Measurements from ENCODE around the gene FAM53B. TPM values are rescaled to one million over a fixed set of nuclear protein-coding genes. Genes with fewer than 3 reads are reported as not detected.

FAM53B gene
- total and polyA plus RNA-seq, 4 experiments from 2014 or later = 7.3 to 60.7 (median 49.9) TPM

DNA sequence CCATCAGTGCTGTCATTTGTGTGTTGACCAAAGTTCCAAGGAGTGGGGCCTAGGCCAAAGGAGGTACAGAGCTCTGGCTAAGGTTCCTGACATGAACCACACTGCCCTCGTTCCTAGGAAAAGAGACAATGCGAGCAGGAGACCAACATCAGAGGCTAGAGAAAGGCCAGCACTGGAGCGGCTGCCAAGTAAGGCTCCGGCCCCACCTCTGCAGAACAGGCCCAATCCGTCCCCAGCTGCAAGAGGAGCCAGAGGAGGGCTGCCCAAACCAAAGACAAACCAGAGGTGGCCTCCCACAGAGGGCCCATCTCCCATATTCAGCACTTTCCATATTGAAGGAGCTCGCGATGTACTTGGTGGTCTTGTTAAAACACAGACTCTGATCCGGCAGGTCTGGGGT, 81.0 kb downstream of the FAM53B start:
- intact Hi-C loops (cut with micrococcal nuclease) = no loop called here
- H3K27me3 ChIP-seq (ENCODE audit: insufficient read depth, low read length) = no peaks in the 10 kb centered on the region
- no peak for DNase-seq
- H3K4me3 ChIP-seq (ENCODE audit: low read length in 2 of 2) = no peak overlapping the region
- H3K4me3 Mint-ChIP-seq = no peak overlapping the region
- H3K9me3 ChIP-seq (ENCODE audit: control insufficient read depth in 1 of 2, low read length in 2 of 2) = no peaks in the 10 kb centered on the region
- peaks cover 10 to 24% of the 10 kb centered on the region in 2 donors for H3K36me3 Mint-ChIP-seq
- peaks cover 11% of the 10 kb centered on the region for H3K36me3 ChIP-seq (ENCODE audit: insufficient read depth, low read length)
- no peaks in the 10 kb centered on the region for H3K27me3 Mint-ChIP-seq
- ChIA-PET POLR2A (ENCODE audit: partially characterized antibody) (interaction anchor here (1.5 to 25.7 kb wide), 4 partner anchors 11 to 38 kb away, joined by 3 to 439 read pairs (median 6); no protein-coding TSS in a partner anchor), CTCF (ENCODE audit: partially characterized antibody) (interaction anchor here (1.2 to 10.8 kb wide), 4 partner anchors 12 to 78 kb away, joined by 5 to 87 read pairs (median 37); no protein-coding TSS in a partner anchor)
- peaks cover 93% of the 10 kb centered on the region for H3K4me1 ChIP-seq (ENCODE audit: insufficient read depth, low read length)
- peak overlapping the region; percentile 30 to 94 (median 74) for H3K27ac Mint-ChIP-seq
- peaks cover 49 to 97% (median 64%) of the 10 kb centered on the region in 4 donors for H3K4me1 Mint-ChIP-seq
- H3K27ac ChIP-seq (ENCODE audit: low read depth, low read length) = no peak overlapping the region
- no peaks in the 10 kb centered on the region for H3K9me3 Mint-ChIP-seq

DNA sequence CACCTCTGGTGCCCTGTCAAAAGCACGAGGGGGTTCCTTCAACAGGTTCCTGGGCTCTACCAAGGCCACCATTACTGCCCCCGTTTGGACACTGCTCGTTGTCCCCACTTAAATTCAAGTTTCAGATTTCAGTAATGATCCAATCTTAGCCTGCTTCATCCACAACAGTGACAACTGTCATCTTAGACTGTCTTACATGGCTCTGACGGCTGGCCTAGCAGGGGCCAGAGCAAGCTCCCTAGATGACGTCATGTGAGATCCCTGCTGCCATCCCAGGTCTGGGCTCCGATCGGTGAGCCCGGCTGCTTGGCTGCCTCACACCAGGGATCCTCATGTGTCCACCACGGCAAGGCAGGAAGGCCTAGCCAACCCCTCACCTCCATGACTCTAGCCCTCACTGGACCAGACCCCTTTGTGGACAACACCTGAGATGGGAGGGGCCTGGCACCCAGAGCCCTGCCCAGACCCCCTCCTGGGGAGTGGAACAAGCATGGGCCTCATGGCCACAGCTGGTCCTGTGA, 82.5 kb downstream of the FAM53B start:
- Mint-ChIP-seq H3K9me3 (no peaks in the 10 kb centered on the region), H3K27ac (peak overlapping the region; percentile 50 to 98 (median 87)), H3K36me3 (peaks cover 10 to 16% of the 10 kb centered on the region in 2 donors), H3K27me3 (no peaks in the 10 kb centered on the region), H3K4me3 (peak overlapping the region in 4 of 8 donors; percentile 32 to 48 (median 44)), H3K4me1 (peaks cover 52 to 95% (median 64%) of the 10 kb centered on the region in 4 donors)
- peak in 1 of 5 donors; percentile 14 for DNase-seq
- intact Hi-C loops (cut with micrococcal nuclease) = no loop called here
- ChIA-PET POLR2A (ENCODE audit: partially characterized antibody) (interaction anchor here (0.8 to 25.7 kb wide), 7 partner anchors 13 to 77 kb away, joined by 3 to 439 read pairs (median 5); no protein-coding TSS in a partner anchor), CTCF (ENCODE audit: partially characterized antibody) (interaction anchor here (1.1 to 10.8 kb wide), 5 partner anchors 13 to 79 kb away, joined by 4 to 87 read pairs (median 49); no protein-coding TSS in a partner anchor)
- Histone ChIP-seq H3K27ac (ENCODE audit: low read depth, low read length) (peak overlapping the region; percentile 67), H3K4me3 (ENCODE audit: low read length in 2 of 2) (no peak overlapping the region), H3K36me3 (ENCODE audit: insufficient read depth, low read length) (peaks cover 11% of the 10 kb centered on the region), H3K9me3 (ENCODE audit: control insufficient read depth in 1 of 2, low read length in 2 of 2) (no peaks in the 10 kb centered on the region), H3K4me1 (ENCODE audit: insufficient read depth, low read length) (peaks cover 91% of the 10 kb centered on the region), H3K27me3 (ENCODE audit: insufficient read depth, low read length) (no peaks in the 10 kb centered on the region)

DNA sequence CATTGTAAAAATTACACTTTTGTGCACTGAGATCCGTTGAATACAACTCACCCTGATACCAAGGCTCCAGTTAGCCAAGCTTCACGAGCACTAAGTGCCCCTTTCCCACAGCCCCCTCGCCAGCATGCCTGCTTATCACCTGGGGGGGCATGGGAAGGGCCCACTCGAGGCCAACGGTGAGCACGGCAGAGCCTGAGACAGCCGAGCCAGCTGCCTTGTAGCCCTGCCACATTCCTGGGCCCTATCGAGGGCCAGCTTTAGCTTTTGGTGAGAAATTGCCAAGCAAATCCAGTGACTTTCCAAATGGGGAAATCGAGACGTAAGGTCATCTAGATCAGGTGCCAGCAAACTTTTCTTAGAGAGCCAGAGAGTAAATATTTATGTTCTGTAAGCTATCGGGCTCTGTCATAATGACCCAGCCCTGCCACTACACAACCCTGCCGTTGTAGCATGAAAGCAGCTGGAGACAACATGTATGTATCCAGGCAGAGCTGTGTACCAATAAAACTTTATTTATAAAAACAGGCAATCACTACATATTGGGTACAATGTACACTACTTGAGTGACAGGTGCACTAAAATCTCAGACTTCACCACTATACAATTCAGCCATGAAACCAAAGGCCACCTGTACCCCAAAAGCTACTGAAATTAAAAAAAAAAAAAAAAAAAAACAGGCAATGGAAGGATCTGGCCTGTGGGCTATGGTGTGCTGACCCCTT, 83.6 kb downstream of the FAM53B start:
- H3K36me3 ChIP-seq (ENCODE audit: insufficient read depth, low read length) = peaks cover 8% of the 10 kb centered on the region
- H3K27me3 ChIP-seq (ENCODE audit: insufficient read depth, low read length) = no peaks in the 10 kb centered on the region
- H3K4me3 ChIP-seq (ENCODE audit: low read length in 2 of 2) = no peak overlapping the region
- intact Hi-C loops (cut with micrococcal nuclease) = no loop called here
- Mint-ChIP-seq H3K9me3 (no peaks in the 10 kb centered on the region), H3K27me3 (no peaks in the 10 kb centered on the region), H3K4me1 (peaks cover 60 to 96% (median 71%) of the 10 kb centered on the region in 4 donors), H3K27ac (peak overlapping the region; percentile 88 to 98 (median 95)), H3K4me3 (peak overlapping the region in 6 of 8 donors; percentile 25 to 87 (median 78)), H3K36me3 (peaks cover 14 to 21% of the 10 kb centered on the region in 2 donors)
- CTCF ChIA-PET (ENCODE audit: partially characterized antibody) = interaction anchor here (0.7 to 10.8 kb wide), 14 partner anchors 7 to 1838 kb away, joined by 3 to 87 read pairs (median 5); no protein-coding TSS in a partner anchor
- H3K4me1 ChIP-seq (ENCODE audit: insufficient read depth, low read length) = peaks cover 91% of the 10 kb centered on the region
- POLR2A ChIA-PET (ENCODE audit: partially characterized antibody) = interaction anchor here (0.6 to 25.7 kb wide), 17 partner anchors 7 to 81 kb away, joined by 3 to 439 read pairs (median 10); no protein-coding TSS in a partner anchor
- no peaks in the 10 kb centered on the region for H3K9me3 ChIP-seq (ENCODE audit: control insufficient read depth in 1 of 2, low read length in 2 of 2)
- peak overlapping the region; percentile 67 for H3K27ac ChIP-seq (ENCODE audit: low read depth, low read length)
- DNase-seq = no peak

DNA sequence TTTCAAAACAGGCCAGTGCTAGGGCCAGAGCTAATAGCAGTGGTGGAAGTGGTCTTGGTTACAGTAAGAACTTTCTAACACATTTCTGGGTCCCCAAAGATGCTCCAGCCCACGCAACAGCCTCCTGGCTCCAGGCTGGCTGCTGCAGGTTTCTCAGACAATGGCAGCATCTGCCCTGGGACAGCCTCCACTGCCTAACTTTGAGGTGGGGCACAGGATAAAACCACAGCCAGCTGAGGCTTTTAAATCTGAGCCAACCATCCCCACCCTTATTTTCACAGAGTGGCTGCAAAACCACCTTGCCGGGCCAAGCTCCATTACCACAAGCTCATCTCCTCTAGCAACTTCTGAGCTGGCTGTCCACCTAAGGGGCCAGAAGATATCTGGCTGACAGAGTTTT, 84.8 kb downstream of the FAM53B start:
- intact Hi-C loops (cut with micrococcal nuclease) = no loop called here
- ChIA-PET CTCF (ENCODE audit: partially characterized antibody) (interaction anchor here (0.8 to 10.8 kb wide), 15 partner anchors 8 to 119 kb away, joined by 3 to 87 read pairs (median 5); no protein-coding TSS in a partner anchor), POLR2A (ENCODE audit: partially characterized antibody) (interaction anchor here (0.8 to 25.7 kb wide), 25 partner anchors 8 to 82 kb away, joined by 3 to 439 read pairs (median 9); no protein-coding TSS in a partner anchor)
- H3K27ac ChIP-seq (ENCODE audit: low read depth, low read length) = peak overlapping the region; percentile 67
- H3K4me3 ChIP-seq (ENCODE audit: low read length in 2 of 2) = no peak overlapping the region
- no peaks in the 10 kb centered on the region for H3K27me3 ChIP-seq (ENCODE audit: insufficient read depth, low read length)
- Mint-ChIP-seq H3K4me1 (peaks cover 64 to 96% (median 74%) of the 10 kb centered on the region in 4 donors), H3K4me3 (peak overlapping the region; percentile 15 to 87 (median 74)), H3K27me3 (no peaks in the 10 kb centered on the region), H3K27ac (peak overlapping the region; percentile 88 to 98 (median 95)), H3K9me3 (no peaks in the 10 kb centered on the region), H3K36me3 (peaks cover 9 to 21% of the 10 kb centered on the region in 2 donors)
- peak in 2 of 5 donors; percentile 16 to 39 for DNase-seq
- peaks cover 7% of the 10 kb centered on the region for H3K36me3 ChIP-seq (ENCODE audit: insufficient read depth, low read length)
- H3K4me1 ChIP-seq (ENCODE audit: insufficient read depth, low read length) = peaks cover 91% of the 10 kb centered on the region
- no peaks in the 10 kb centered on the region for H3K9me3 ChIP-seq (ENCODE audit: control insufficient read depth in 1 of 2, low read length in 2 of 2)

DNA sequence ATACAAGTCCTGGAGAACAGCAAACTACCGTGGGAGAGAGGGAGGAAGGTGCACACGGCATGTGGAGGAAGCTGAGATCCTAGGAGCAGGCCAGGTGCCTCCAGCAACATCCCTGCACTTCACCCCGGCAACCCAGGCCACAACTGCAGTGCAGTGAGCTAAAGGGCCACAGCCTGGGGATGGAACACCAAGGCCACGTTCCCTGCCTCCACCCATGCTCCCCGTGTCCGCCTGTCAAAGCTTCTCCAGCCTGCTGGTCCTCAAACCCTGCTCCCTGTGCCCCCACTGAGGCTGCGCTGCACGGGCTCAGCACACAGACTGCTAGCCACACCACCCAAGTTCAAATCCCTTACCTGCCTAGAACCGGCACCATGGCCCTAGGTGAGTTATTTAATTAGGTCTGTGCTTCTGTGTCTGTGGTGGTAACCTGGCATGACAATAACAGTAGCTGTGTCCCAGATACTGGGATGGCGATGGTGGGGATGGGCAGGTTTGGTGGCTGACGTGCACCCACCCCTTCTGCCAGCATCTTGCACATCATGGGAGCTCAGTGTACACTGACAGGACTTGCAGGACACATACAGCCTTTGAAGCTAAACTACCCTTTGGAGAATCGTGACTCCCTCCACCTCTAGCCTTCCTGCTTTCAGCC, 85.5 kb downstream of the FAM53B start:
- H3K4me1 Mint-ChIP-seq = peaks cover 67 to 96% (median 77%) of the 10 kb centered on the region in 4 donors
- no peaks in the 10 kb centered on the region for H3K27me3 Mint-ChIP-seq
- H3K27ac Mint-ChIP-seq = peak overlapping the region; percentile 88 to 98 (median 95)
- peaks cover 91% of the 10 kb centered on the region for H3K4me1 ChIP-seq (ENCODE audit: insufficient read depth, low read length)
- peak overlapping the region; percentile 10 to 87 (median 78) for H3K4me3 Mint-ChIP-seq
- ChIA-PET CTCF (ENCODE audit: partially characterized antibody) (interaction anchor here (0.9 to 10.8 kb wide), 14 partner anchors 9 to 118 kb away, joined by 3 to 87 read pairs (median 6); no protein-coding TSS in a partner anchor), POLR2A (ENCODE audit: partially characterized antibody) (interaction anchor here (0.8 to 25.7 kb wide), 29 partner anchors 9 to 83 kb away, joined by 3 to 439 read pairs (median 8); no protein-coding TSS in a partner anchor)
- no peaks in the 10 kb centered on the region for H3K9me3 ChIP-seq (ENCODE audit: control insufficient read depth in 1 of 2, low read length in 2 of 2)
- peak overlapping the region; percentile 67 for H3K27ac ChIP-seq (ENCODE audit: low read depth, low read length)
- H3K9me3 Mint-ChIP-seq = no peaks in the 10 kb centered on the region
- DNase-seq = peak in 2 of 5 donors; percentile 39 to 40
- peaks cover 9 to 20% of the 10 kb centered on the region in 2 donors for H3K36me3 Mint-ChIP-seq
- H3K36me3 ChIP-seq (ENCODE audit: insufficient read depth, low read length) = peaks cover 7% of the 10 kb centered on the region
- H3K4me3 ChIP-seq (ENCODE audit: low read length in 2 of 2) = peak overlapping the region; percentile 13 to 36
- intact Hi-C loops (cut with micrococcal nuclease) = no loop called here
- no peaks in the 10 kb centered on the region for H3K27me3 ChIP-seq (ENCODE audit: insufficient read depth, low read length)

DNA sequence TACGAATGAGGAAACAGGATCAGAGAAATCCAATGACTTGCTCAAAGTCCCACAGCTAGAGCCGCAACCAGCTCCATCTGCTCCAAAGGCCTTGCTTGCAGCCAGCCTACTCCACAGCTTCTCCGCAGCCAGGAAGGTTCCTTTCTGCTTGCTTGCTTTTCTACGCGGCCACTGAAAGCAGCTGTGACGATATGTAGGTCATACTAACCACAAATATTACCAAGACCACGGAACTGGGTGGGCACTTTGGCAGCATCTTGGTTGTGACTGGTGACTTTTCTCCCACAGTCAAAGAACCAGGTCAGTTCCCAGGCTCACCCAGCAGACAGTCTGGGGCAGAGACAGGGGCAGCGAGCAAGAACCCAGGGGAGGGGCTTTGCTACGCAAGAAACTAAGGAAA, 86.4 kb downstream of the FAM53B start:
- ChIA-PET CTCF (ENCODE audit: partially characterized antibody) (interaction anchor here (0.9 to 10.8 kb wide), 10 partner anchors 9 to 88 kb away, joined by 3 to 87 read pairs (median 5); no protein-coding TSS in a partner anchor), POLR2A (ENCODE audit: partially characterized antibody) (interaction anchor here (0.8 to 25.7 kb wide), 16 partner anchors 9 to 75 kb away, joined by 3 to 439 read pairs (median 8); no protein-coding TSS in a partner anchor)
- Mint-ChIP-seq H3K4me1 (peaks cover 68 to 97% (median 84%) of the 10 kb centered on the region in 4 donors), H3K9me3 (no peaks in the 10 kb centered on the region), H3K27ac (peak overlapping the region; percentile 88 to 98 (median 95)), H3K4me3 (peak overlapping the region; percentile 31 to 87 (median 78)), H3K27me3 (no peaks in the 10 kb centered on the region), H3K36me3 (peaks cover 9 to 18% of the 10 kb centered on the region in 2 donors)
- H3K36me3 ChIP-seq (ENCODE audit: insufficient read depth, low read length) = peaks cover 7% of the 10 kb centered on the region
- H3K27me3 ChIP-seq (ENCODE audit: insufficient read depth, low read length) = no peaks in the 10 kb centered on the region
- no peaks in the 10 kb centered on the region for H3K9me3 ChIP-seq (ENCODE audit: control insufficient read depth in 1 of 2, low read length in 2 of 2)
- intact Hi-C loops (cut with micrococcal nuclease) = loop anchor here (1.0 kb wide), 1 partner anchor 10 kb away; no protein-coding TSS in a partner anchor
- H3K4me3 ChIP-seq (ENCODE audit: low read length in 2 of 2) = peak overlapping the region; percentile 13 to 36
- peak; percentile 60 to 79 (median 77) for DNase-seq
- peak overlapping the region; percentile 67 for H3K27ac ChIP-seq (ENCODE audit: low read depth, low read length)
- H3K4me1 ChIP-seq (ENCODE audit: insufficient read depth, low read length) = peaks cover 92% of the 10 kb centered on the region

Measured in CD4-positive, alpha-beta memory T cell (primary cell).